HG03521 (cell line): ENCODE measurements around the gene MPL.

Experiments used
- ATAC-seq: cut with Tn5 transposase; IDR thresholded peaks from one replicate; pipeline ENCODE4 v1.9.1; 2021; ENCODE audit warnings: mild to moderate bottlenecking, moderate library complexity; ENCODE audit not compliant: unreplicated experiment

The MPL gene

DNA sequence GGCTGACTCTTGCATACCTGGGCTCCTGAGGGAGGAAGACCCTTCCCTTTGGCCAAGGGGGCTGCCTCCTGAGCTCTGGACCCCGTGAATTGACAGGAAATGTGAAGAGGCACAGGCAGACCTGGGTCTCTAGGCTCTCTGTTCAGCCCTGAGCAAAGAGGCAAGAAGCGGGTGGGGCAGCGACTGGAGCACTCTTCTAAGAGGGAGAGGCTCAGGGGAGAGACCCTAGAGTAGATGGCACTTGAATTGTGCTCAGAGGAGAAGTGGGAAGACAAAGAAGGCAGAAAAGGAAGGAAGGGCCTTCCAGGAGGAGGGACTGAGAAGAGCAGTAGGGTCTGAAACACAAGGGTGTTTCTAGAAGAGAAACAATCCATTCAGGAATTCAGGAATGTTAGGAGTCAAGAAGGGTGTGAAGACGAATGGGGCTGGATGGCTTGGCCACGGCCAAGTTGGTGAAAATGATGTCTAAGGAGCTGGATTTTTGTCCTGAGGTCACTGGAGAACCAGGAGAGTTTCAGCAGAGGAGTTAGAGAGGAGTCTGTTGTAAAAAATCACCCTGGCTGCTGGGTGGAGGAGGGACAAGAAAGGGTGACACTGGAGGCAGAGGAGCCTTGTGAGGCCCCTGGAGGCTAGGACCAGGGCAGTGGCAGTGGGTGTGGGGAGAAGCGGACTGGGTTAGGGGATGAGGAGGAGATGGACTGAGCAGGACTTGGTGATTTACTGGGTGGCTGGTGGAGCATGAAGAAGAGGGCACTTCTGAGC is 31.5 kb upstream of the MPL start:
- no peak for ATAC-seq

GRCh38 chr1:43306688-43307457 is 30.7 kb upstream of the MPL start:
- no peak for ATAC-seq

- ATAC-seq = no peak
These were observed 30.0 kb upstream of the MPL start for GRCh38 chr1:43307458-43308158.

DNA sequence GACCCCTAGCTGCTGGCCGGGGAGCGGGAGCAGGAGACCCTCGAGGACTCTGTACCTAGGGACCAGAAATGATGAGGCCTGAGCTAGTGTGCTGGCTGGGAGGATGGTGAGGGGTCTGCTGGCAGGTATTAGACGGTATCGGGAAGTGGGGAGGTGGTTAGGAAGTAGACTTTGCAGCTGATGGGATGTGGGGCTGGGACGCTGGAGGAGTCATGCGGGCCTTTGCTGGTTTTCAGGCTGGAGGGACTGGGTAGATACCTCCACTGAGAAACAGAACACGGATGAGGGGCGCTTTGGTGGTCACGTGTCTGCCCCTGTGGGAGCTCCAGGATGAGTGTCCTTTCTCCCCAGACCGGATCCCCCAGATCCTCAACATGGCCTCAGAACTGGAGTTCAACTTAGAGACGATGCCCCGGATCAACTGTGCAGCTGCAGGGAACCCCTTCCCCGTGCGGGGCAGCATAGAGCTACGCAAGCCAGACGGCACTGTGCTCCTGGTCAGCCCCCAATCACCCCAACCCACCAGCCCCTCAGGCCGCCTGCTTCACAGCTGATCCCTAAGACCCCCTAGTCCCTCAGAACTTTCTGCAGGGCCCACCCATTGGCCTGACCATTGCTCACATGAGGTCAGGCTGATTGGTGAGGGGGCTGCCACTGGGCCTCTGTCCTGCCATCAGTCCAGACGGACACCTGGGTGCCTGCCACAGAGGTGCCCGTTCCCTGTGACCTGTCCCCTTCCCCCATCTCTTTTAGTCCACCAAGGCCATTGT is 28.8 kb upstream of the MPL start:
- no peak for ATAC-seq

GRCh38 chr1:43309405-43310025 is 28.1 kb upstream of the MPL start:
- ATAC-seq = no peak

DNA sequence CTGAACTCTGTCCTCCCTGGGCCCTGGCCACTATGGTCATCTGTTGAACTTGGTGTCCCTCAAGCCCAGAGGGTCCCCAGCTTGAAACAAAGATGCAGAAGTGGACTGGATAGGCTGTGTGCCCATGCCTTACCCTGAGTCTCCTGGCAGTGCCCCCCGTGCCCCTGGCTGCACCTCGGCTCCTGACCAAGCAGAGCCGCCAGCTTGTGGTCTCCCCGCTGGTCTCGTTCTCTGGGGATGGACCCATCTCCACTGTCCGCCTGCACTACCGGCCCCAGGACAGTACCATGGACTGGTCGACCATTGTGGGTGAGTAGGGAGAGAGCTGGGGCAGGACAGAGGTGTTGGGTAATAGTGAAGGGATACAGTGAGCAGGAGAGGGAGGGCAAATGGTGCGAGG is 26.1 kb upstream of the MPL start:
- ATAC-seq = no peak

GRCh38 chr1:43312212-43312623 is 25.4 kb upstream of the MPL start:
- no peak for ATAC-seq

DNA sequence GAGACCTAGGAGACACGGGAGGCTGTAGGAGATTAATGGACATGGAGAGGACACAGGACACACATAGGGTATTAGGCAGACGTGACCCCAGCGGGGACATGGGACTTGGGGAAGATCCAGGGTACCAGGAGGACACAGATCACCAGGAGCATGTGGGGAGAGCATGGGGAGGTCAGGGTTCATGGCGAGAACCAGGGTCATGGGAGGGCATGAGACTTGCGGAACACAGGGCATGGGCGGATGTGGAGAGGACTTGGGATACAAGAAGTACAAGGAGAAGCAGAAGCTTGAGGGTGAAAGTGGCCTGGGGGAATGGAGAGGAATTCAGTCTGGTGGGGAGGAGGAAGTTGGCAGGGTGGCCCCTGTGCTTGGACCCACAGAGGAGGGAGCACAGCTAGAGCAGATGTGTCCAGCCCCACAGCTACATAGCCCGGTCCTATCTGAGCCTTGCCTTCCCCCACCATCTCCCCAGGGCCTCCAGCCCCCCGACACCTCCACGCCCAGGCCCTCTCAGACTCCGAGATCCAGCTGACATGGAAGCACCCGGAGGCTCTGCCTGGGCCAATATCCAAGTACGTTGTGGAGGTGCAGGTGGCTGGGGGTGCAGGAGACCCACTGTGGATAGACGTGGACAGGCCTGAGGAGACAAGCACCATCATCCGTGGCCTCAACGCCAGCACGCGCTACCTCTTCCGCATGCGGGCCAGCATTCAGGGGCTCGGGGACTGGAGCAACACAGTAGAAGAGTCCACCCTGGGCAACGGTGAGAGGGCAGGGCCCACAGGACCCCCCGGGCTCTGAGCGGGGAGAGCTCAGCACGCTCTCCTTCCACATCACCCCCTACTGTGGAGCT is 24.7 kb upstream of the MPL start:
- no peak for ATAC-seq

DNA sequence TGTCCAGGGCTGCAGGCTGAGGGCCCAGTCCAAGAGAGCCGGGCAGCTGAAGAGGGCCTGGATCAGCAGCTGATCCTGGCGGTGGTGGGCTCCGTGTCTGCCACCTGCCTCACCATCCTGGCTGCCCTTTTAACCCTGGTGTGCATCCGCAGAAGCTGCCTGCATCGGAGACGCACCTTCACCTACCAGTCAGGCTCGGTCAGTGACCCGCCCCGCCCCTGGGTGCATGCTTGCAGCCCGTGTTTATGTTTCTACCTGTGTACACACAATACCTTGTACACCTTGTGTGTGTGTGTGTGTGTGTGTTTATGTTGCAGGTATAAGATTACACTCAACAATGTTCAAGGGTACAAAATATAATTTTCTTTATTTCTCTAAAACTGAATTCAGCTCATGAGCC is 23.8 kb upstream of the MPL start:
- ATAC-seq = no peak

DNA sequence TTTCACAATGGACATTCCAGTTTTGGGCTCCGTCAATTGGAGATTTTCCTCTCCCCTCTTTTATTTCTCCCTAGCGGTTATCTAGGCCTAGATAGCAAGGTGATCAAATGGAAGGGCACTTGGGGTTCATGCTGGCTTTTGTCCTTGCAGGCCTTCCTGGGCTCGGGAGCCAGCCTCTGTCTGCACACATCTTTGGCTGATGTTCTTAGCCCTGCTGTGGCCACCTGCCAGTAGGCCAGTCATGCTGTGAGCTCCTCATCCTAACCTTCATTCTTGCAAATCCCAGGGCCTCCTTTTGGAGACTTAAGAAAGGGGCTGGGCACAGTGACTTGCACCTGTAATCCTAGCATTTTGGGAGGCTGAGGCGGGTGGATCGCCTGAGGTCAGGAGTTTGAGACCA is 23.4 kb upstream of the MPL start:
- ATAC-seq = no peak

DNA sequence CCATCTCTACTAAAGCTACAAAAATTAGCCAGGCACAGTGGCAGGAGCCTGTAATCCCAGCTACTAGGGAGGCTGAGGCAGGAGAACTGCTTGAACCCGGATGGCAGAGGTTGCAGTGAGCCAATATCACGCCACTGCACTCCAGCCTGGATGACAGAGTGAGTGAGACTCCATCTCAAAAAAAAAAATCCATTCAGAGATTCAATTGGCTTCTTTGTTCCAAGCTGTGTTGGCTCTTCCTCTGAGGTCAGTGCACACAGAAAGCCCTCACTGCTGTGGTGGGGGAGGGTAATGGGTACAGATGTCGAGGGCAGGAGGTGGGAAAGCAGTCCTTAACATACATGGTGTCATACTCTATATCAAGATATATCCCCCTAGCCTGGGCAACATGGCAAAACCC is 22.1 kb upstream of the MPL start:
- no peak for ATAC-seq

DNA sequence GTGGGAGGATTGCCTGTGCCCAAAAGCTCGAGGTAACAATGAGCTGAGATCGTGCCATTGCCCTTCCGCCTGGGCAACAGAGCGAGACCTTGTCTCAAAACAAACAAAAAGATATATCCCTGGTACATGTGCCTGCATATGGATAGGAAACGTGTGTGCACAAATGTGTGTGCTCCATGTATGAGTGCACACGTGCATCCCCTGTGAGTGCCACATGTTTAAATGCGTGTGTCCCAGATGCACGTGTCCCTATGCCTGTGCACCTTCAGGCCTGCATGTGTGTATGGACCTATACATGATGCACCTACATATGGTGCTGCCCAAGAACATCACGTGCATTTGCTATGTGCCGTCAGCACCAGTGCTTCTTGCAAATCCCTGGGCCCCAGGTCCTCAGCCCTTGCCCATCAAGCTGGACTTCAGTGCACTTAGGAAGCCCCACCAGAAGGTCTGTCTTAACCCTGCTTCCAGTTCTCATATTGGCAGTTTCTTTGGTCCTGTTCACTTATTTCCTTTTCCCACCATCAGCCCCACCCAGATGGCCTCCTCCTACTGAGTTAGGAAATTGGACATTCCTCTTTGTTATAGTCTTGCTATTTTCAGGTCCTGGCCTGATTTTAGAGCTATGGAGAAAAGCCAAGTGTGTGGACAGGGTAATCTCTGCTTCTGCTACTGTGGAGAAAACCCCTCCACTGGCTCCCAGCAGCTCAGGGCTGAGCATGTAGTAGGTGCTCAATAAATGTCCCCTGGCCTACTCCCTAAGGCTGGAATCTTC is 21.5 kb upstream of the MPL start:
- no peak for ATAC-seq

- ATAC-seq = no peak
These were observed 20.7 kb upstream of the MPL start for GRCh38 chr1:43316738-43317520.

- ATAC-seq = no peak
These were observed 19.7 kb upstream of the MPL start for GRCh38 chr1:43317817-43318471.

DNA sequence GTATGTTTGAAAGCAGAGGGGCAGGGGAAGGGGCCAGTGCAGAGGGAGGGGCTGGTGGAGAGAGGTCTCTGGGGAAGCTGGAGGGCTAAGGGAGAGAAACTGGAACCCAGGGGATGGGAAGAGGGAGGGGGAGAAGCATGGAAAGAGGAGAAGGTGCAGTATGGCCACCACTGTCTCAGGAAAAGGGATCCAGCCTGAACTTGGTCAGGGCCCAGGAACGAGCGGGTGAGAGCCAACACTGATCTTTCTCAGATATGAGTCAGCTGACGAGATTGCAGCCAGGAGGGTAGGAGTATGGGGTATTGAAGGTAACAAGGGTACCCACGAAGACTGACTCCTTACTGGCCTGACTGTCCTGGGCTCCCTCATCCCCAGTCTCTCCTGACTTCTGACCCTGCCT is 18.8 kb upstream of the MPL start:
- no peak for ATAC-seq

DNA sequence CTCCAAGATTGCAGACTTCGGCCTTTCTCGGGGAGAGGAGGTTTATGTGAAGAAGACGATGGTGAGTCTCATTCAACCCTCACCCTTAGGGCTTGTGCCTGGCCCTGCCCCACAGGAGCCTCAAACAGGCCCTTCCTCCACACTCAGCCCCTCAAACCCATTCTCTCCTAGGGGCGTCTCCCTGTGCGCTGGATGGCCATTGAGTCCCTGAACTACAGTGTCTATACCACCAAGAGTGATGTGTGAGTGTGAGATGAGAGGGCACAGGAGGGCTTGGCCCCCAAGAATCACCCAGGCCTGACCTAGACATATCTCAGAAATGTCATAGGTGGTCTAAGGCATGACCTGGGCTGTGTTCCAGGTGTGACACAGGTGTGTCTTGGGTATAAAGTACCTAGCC is 18.3 kb upstream of the MPL start:
- no peak for ATAC-seq

GRCh38 chr1:43319766-43320165 is 17.9 kb upstream of the MPL start:
- ATAC-seq = no peak
